Activated T-cell treated with anti-CD3 and anti-CD28 coated beads for 1 hour (primary cell): Measurements from ENCODE around the gene NUDCD3.

Experiments used
- DNase-seq: peaks from one replicate; pipeline ENCODE4 v3.0.0-alpha.2; 2020; ENCODE audit warnings: low read depth

NUDCD3 gene

GRCh38 chr7:44400033-44400511, 90.4 kb downstream of the NUDCD3 start:
- no peak for DNase-seq

- DNase-seq = no peak
These were observed 91.4 kb downstream of the NUDCD3 start for GRCh38 chr7:44398953-44399574.

GRCh38 chr7:44398511-44398911, 91.9 kb downstream of the NUDCD3 start:
- DNase-seq = no peak

- DNase-seq = no peak
These were observed 93.4 kb downstream of the NUDCD3 start for GRCh38 chr7:44396931-44397545.

GRCh38 chr7:44396496-44396895, 94.0 kb downstream of the NUDCD3 start:
- DNase-seq = no peak

GRCh38 chr7:44395067-44395466, 95.4 kb downstream of the NUDCD3 start:
- no peak for DNase-seq

GRCh38 chr7:44394636-44395035, 95.8 kb downstream of the NUDCD3 start:
- no peak for DNase-seq

- no peak for DNase-seq
These were observed 96.4 kb downstream of the NUDCD3 start for GRCh38 chr7:44394112-44394447.

- no peak for DNase-seq
These were observed 97.0 kb downstream of the NUDCD3 start for GRCh38 chr7:44393238-44394111.

GRCh38 chr7:44392618-44393010, 97.8 kb downstream of the NUDCD3 start:
- DNase-seq = no peak

GRCh38 chr7:44391746-44392617, 98.5 kb downstream of the NUDCD3 start:
- no peak for DNase-seq

GRCh38 chr7:44391171-44391570, 99.3 kb downstream of the NUDCD3 start:
- DNase-seq = no peak

GRCh38 chr7:44390701-44391100, 99.8 kb downstream of the NUDCD3 start:
- DNase-seq = no peak

GRCh38 chr7:44388089-44388970, 102.1 kb downstream of the NUDCD3 start:
- DNase-seq = no peak

GRCh38 chr7:44387389-44387788, 103.1 kb downstream of the NUDCD3 start:
- DNase-seq = no peak

- no peak for DNase-seq
These were observed 104.1 kb downstream of the NUDCD3 start for GRCh38 chr7:44386139-44386913.

- no peak for DNase-seq
These were observed 104.9 kb downstream of the NUDCD3 start for GRCh38 chr7:44385434-44386138.

- DNase-seq = no peak
These were observed 105.6 kb downstream of the NUDCD3 start for GRCh38 chr7:44384586-44385433.

GRCh38 chr7:44383566-44383965, 106.9 kb downstream of the NUDCD3 start:
- DNase-seq = no peak
